K562 (cell line): ENCODE measurements around the gene CEP68.

ENCODE experiments used
- CHD4 ChIP-seq: fragments of 200-600 bp; sonication (generic); IDR thresholded peaks from 3 replicates; pipeline ENCODE4 v1.6.1; 2012; ENCODE audit warnings: low read depth, mild to moderate bottlenecking, mixed read lengths, low read length, inconsistent platforms; ENCODE audit not compliant: insufficient read depth, insufficient replicate concordance, poor library complexity, severe bottlenecking
- E2F4 ChIP-seq: sonication (generic); formaldehyde crosslinking; IDR thresholded peaks from 2 replicates; pipeline ENCODE4 v1.8.0; 2022; ENCODE audit warnings: mild to moderate bottlenecking, low read depth, missing genetic modification reagents
- E2F8 ChIP-seq: fragments of 450-650 bp; IDR thresholded peaks from 2 replicates; pipeline ENCODE4 v1.7.1; 2018; ENCODE audit warnings: mild to moderate bottlenecking, low read depth; ENCODE audit not compliant: partially characterized antibody
- MNT ChIP-seq, 2 experiments: fragments of 450-650 bp; conservative IDR thresholded peaks; 2 replicates each; pipeline ENCODE4 v1.6.1; 2017; ENCODE audit warnings: mild to moderate bottlenecking in 2 of 2, moderate library complexity in 2 of 2
- NFIC ChIP-seq: fragments of 450-650 bp; IDR thresholded peaks from 2 replicates; pipeline ENCODE4 v1.6.1; 2017; ENCODE audit warnings: mild to moderate bottlenecking, inconsistent platforms
- NR2F6 ChIP-seq: fragments of 450-650 bp; formaldehyde crosslinking; IDR thresholded peaks from 2 replicates; pipeline ENCODE4 v1.4.0; 2020; ENCODE audit warnings: mild to moderate bottlenecking
- POLR2AphosphoS5 ChIP-seq: IDR thresholded peaks from 2 replicates; pipeline ENCODE4 v1.6.1; 2011; ENCODE audit warnings: mild to moderate bottlenecking, low read depth, low read length, moderate library complexity; ENCODE audit not compliant: control insufficient read depth, insufficient read depth
- RFX5 ChIP-seq: IDR thresholded peaks from 2 replicates; pipeline ENCODE4 v1.6.1; 2011; ENCODE audit warnings: low read depth, mild to moderate bottlenecking, improper control_type of control experiment, low read length
- TAL1 ChIP-seq: fragments of 450-650 bp; IDR thresholded peaks from 2 replicates; pipeline ENCODE4 v1.6.1; 2016; ENCODE audit warnings: mild to moderate bottlenecking
- ZNF274 ChIP-seq: IDR thresholded peaks from 2 replicates; pipeline ENCODE4 v1.6.1; 2011; ENCODE audit warnings: low read depth, mild to moderate bottlenecking, low read length, moderate library complexity, borderline replicate concordance

- TF ChIP-seq NFIC (no peak), E2F8 (no peak), CHD4 (no peak), ZNF274 (no peak), E2F4 (CRISPR knock-in tag) (no peak), MNT (conservative IDR thresholded peaks at IDR 0.05) (no peak), POLR2AphosphoS5 (no peak), NR2F6 (CRISPR knock-in tag) (no peak), TAL1 (no peak), RFX5 (no peak)
Observed at GRCh38 chr2:65070856-65071255, 14.6 kb downstream of the CEP68 start.
